ENCODE results near the gene RNF222. TPM values are rescaled to one million over a fixed set of nuclear protein-coding genes. Genes with fewer than 3 reads are reported as not detected.
A peak's percentile ranks its signal among the peaks of the same experiment; 100 is the strongest.

The RNF222 gene
- total and polyA plus RNA-seq, 8 donors: 0.08 to 0.15 (median 0.13) TPM; not detected in 3

GRCh38 chr17:8420041-8420934 is 22.7 kb upstream of the RNF222 start:
- Histone ChIP-seq H3K27ac (peak overlapping the region; percentile 8 to 86), H3K4me3 (no peak overlapping the region), H3K9me3 (no peaks in the 10 kb centered on the region), H3K27me3 (no peaks in the 10 kb centered on the region), H3K36me3 (no peaks in the 10 kb centered on the region), H3K4me1 (peaks cover 6 to 51% of the 10 kb centered on the region in 2 donors)
- no peak for TF ChIP-seq CTCF (IDR thresholded peaks at IDR 0.05)
- ATAC-seq: peak; percentile 85
- intact Hi-C loops (cut with DNase I): no loop called here
- DNase-seq: peak in 3 of 4 donors; percentile 64 to 83 (median 74)

- Histone ChIP-seq H3K9me3 (no peaks in the 10 kb centered on the region), H3K4me1 (peaks cover 6 to 51% of the 10 kb centered on the region in 2 donors), H3K36me3 (no peaks in the 10 kb centered on the region), H3K27ac (peak overlapping the region in 1 of 2 donors; percentile 86), H3K27me3 (no peaks in the 10 kb centered on the region), H3K4me3 (no peak overlapping the region)
- TF ChIP-seq CTCF (IDR thresholded peaks at IDR 0.05): no peak
- ATAC-seq: no peak
- intact Hi-C loops (cut with DNase I): loop anchor here in 1 of 2 donors (10.0 kb wide), 2 partner anchors 325 to 365 kb away; partner anchors contain the start of gene CCDC42
- DNase-seq: no peak
These were observed 21.7 kb upstream of the RNF222 start for GRCh38 chr17:8419305-8419704.

- TF ChIP-seq CTCF (IDR thresholded peaks at IDR 0.05): no peak
- H3K27ac ChIP-seq: peak overlapping the region in 1 of 2 donors; percentile 86
- intact Hi-C loops (cut with DNase I): loop anchor here in 1 of 2 donors (10.0 kb wide), 2 partner anchors 326 to 366 kb away; partner anchors contain the start of gene CCDC42
- no peak for ATAC-seq
- H3K4me1 ChIP-seq: peaks cover 6 to 51% of the 10 kb centered on the region in 2 donors
- H3K27me3 ChIP-seq: no peaks in the 10 kb centered on the region
- no peaks in the 10 kb centered on the region for H3K9me3 ChIP-seq
- DNase-seq: no peak
- no peak overlapping the region for H3K4me3 ChIP-seq
- H3K36me3 ChIP-seq: no peaks in the 10 kb centered on the region
These were observed 20.8 kb upstream of the RNF222 start for GRCh38 chr17:8418471-8418870.

GRCh38 chr17:8417806-8418205 is 20.2 kb upstream of the RNF222 start:
- peaks cover 6 to 56% of the 10 kb centered on the region in 2 donors for H3K4me1 ChIP-seq
- no peaks in the 10 kb centered on the region for H3K9me3 ChIP-seq
- intact Hi-C loops (cut with DNase I): loop anchor here in 1 of 2 donors (10.0 kb wide), 2 partner anchors 327 to 367 kb away; partner anchors contain the start of gene CCDC42
- no peak overlapping the region for H3K4me3 ChIP-seq
- DNase-seq: no peak
- H3K27me3 ChIP-seq: no peaks in the 10 kb centered on the region
- ATAC-seq: no peak
- H3K27ac ChIP-seq: peak overlapping the region in 1 of 2 donors; percentile 86
- no peak for TF ChIP-seq CTCF (IDR thresholded peaks at IDR 0.05)
- no peaks in the 10 kb centered on the region for H3K36me3 ChIP-seq

GRCh38 chr17:8413938-8414337 is 16.3 kb upstream of the RNF222 start:
- DNase-seq (no peak), ATAC-seq (no peak)
- Histone ChIP-seq H3K36me3 (no peaks in the 10 kb centered on the region), H3K9me3 (no peaks in the 10 kb centered on the region), H3K4me3 (peak overlapping the region in 1 of 2 donors; percentile 27), H3K4me1 (peaks cover 0 to 51% of the 10 kb centered on the region in 2 donors), H3K27me3 (no peaks in the 10 kb centered on the region), H3K27ac (peak overlapping the region in 1 of 2 donors; percentile 82)
- intact Hi-C loops (cut with DNase I): loop anchor here in 1 of 2 donors (10.0 kb wide), 2 partner anchors 331 to 371 kb away; partner anchors contain the start of gene CCDC42
- no peak for TF ChIP-seq CTCF (IDR thresholded peaks at IDR 0.05)
